Mucosa of gallbladder (tissue), 1 donor: ENCODE data around the gene CROCC2. TPM values are rescaled to one million over a fixed set of nuclear protein-coding genes. Genes with fewer than 3 reads are reported as not detected.

Experiments used
- DNase-seq: peaks from one replicate; pipeline ENCODE4 v3.0.0-alpha.2; 2020; ENCODE audit warnings: low spot score
- total RNA-seq: library from RNA; stranded (reverse); gene quantifications from one replicate; pipeline ENCODE4 v1.2.1, GENCODE V29; 2021
- donor health status: DM: no; HTN: no; CAD: no.

The CROCC2 gene
- total RNA-seq, 1 donor from 2014 or later, result 0.09 TPM

GRCh38 chr2:240933966-240934700, 28.0 kb downstream of the CROCC2 start:
- DNase-seq, result no peak

- no peak for DNase-seq
These were observed 28.6 kb downstream of the CROCC2 start for GRCh38 chr2:240934701-240935102.

GRCh38 chr2:240935103-240935876, 29.2 kb downstream of the CROCC2 start:
- DNase-seq, result no peak

GRCh38 chr2:240936106-240936505, 30.0 kb downstream of the CROCC2 start:
- no peak for DNase-seq

GRCh38 chr2:240946046-240946445, 39.9 kb downstream of the CROCC2 start:
- no peak for DNase-seq

- no peak for DNase-seq
These were observed 40.5 kb downstream of the CROCC2 start for GRCh38 chr2:240946654-240947053.

GRCh38 chr2:240947176-240947575, 41.0 kb downstream of the CROCC2 start:
- no peak for DNase-seq

GRCh38 chr2:240947607-240948006, 41.5 kb downstream of the CROCC2 start:
- DNase-seq, result no peak

GRCh38 chr2:240948086-240948485, 42.0 kb downstream of the CROCC2 start:
- DNase-seq, result no peak

GRCh38 chr2:240948905-240949790, 43.0 kb downstream of the CROCC2 start:
- DNase-seq, result no peak

- DNase-seq, result no peak
These were observed 43.9 kb downstream of the CROCC2 start for GRCh38 chr2:240949791-240950705.

- no peak for DNase-seq
These were observed 45.0 kb downstream of the CROCC2 start for GRCh38 chr2:240951045-240951594.

- DNase-seq, result no peak
These were observed 46.5 kb downstream of the CROCC2 start for GRCh38 chr2:240952496-240953246.

- no peak for DNase-seq
These were observed 47.6 kb downstream of the CROCC2 start for GRCh38 chr2:240953426-240954410.

- DNase-seq, result no peak
These were observed 48.5 kb downstream of the CROCC2 start for GRCh38 chr2:240954436-240955305.

GRCh38 chr2:240955306-240956170, 49.4 kb downstream of the CROCC2 start:
- DNase-seq, result no peak
